ENCODE data around the gene MLN.

MLN gene

DNA sequence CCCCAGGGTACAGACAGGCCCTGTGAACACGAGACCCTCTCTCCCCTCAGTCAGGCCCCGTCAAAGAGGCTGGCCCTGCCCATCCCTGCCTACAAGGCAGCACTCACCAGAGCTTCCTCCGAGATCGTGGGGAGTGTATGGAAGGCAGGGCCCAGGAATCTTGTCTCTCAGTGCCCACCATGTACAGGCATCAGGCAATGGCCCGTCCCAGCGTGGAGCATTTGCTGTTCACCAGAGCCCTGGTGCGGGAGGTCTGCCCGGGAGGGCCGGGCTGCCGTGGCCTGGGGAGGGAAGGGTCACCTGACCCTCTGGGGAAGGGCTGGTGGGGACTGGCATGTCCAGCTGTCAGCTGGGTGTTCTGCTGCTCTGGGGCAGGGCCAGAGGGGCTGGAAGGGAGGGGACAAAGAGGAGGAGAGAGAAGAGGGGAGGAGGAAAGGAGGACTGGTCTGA, 57.1 kb downstream of the MLN start, which contains the start of gene IP6K3:
Gene IP6K3 (minus strand): TSS at position 255 of the 450 bp plus-strand sequence. CDS start 11,429 bp downstream, outside the sequence.
- H3K27me3 Mint-ChIP-seq (ENCODE audit: low read depth): peaks cover 5% of the 10 kb centered on the region
- DNase-seq (ENCODE audit: low spot score): no peak
- H3K27ac Mint-ChIP-seq: no peak within 1 kb of the TSS

DNA sequence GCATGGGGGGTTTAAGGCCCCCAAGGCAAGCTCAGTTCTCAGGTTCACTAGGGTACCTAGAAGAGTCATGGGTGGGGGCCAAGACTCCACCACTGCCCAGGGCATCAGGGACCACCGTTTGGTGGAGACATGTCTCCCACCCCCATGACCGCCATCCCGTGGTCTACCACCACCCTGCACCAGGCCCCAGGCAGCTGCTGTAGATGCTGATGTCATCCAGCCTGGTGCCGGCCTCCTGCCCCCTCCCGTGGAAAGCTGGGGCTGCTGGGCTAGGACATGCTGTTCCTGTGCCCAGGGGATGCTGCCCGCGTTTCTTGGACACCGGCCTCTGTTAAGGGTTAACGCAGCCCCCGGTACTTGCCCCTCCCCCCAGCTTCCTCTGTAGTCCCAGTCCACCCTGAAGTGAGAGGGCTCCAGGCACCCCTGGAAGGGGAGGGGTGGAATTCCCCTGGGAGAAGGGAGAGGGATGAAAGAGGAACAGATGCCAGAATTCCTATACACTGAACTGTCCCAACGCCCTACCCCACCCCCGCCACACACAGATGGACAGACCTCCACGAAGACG, 57.7 kb downstream of the MLN start:
- Mint-ChIP-seq H3K9me3 (no peaks in the 10 kb centered on the region), H3K4me1 (ENCODE audit: low read depth) (no peaks in the 10 kb centered on the region), H3K27ac (no peak overlapping the region), H3K27me3 (ENCODE audit: low read depth) (peaks cover 5% of the 10 kb centered on the region), H3K36me3 (ENCODE audit: low read depth) (no peaks in the 10 kb centered on the region), H3K4me3 (no peak overlapping the region)
- DNase-seq (ENCODE audit: low spot score): no peak

More for the DNA sequence above, 57.1 kb downstream of the MLN start, which contains the start of gene IP6K3:
- H3K4me1 Mint-ChIP-seq (ENCODE audit: low read depth): no peaks in the 10 kb centered on the region
- H3K36me3 Mint-ChIP-seq (ENCODE audit: low read depth): no peaks in the 10 kb centered on the region
- H3K4me3 Mint-ChIP-seq: no peak within 1 kb of the TSS
- H3K9me3 Mint-ChIP-seq: no peaks in the 10 kb centered on the region

DNA sequence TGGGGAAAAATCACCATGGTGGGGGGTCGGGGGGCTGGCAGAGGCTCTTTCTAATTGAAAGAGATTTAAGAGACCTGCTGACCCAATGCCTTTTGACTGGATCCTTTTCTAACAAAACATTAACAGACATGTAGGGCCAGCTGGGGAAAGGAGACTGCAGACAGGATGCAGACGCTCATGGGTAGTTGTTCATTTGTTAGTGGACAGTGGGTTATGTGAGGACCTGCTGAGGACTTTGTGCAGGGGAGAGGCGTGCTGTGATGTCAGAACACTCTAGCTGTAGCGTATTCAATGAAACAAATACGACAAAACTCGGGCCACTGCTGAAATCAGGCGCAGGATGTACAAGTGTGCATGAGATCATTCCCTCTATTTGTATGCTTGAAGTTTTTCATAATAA, 58.3 kb downstream of the MLN start:
- DNase-seq (ENCODE audit: low spot score): no peak
- Mint-ChIP-seq H3K27ac (no peak overlapping the region), H3K27me3 (ENCODE audit: low read depth) (peaks cover 5% of the 10 kb centered on the region), H3K9me3 (no peaks in the 10 kb centered on the region), H3K4me3 (no peak overlapping the region), H3K36me3 (ENCODE audit: low read depth) (no peaks in the 10 kb centered on the region), H3K4me1 (ENCODE audit: low read depth) (no peaks in the 10 kb centered on the region)

DNA sequence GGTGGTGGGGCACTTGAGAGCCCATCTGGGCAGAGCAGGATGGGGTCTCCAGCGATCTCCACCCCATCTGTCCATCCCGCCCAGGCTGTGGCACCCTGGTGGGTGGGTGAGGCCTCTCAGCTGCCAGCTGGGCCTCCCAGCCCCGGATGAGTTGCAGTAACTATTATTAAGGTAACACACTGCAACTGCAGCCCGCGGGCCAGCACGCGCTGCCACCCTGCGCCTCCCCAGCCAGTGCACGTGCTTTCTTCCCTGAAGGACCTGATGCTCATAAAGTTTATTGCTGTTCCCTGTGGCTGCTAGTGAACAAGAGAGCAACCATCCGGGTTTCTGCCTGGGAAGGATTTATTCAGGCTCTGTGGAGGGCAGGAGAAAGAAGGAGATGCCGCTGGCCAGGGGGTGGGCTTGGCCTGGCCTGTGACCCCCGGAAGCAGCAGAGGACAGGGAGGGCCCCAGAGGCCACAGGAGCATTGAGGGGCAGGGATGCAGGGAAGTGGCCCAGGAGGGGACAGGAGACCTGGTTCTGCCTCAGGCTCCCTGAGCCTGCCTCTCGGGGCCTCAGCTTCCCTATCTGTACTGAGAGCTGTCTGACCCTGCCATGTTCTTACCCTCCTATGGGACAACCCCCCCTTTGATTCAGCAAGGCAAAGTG, 58.8 kb downstream of the MLN start:
- H3K27me3 Mint-ChIP-seq (ENCODE audit: low read depth): peaks cover 5% of the 10 kb centered on the region
- no peak overlapping the region for H3K4me3 Mint-ChIP-seq
- no peak for DNase-seq (ENCODE audit: low spot score)
- H3K4me1 Mint-ChIP-seq (ENCODE audit: low read depth): no peaks in the 10 kb centered on the region
- no peaks in the 10 kb centered on the region for H3K9me3 Mint-ChIP-seq
- H3K27ac Mint-ChIP-seq: no peak overlapping the region
- no peaks in the 10 kb centered on the region for H3K36me3 Mint-ChIP-seq (ENCODE audit: low read depth)

Data from T-helper 2 cell treated with Interferon-gamma antibody and Interleukin-4, amounts not matched to agents 5 μg/mL and 100 μg/mL, for 36 hours (primary cell).